ENCODE measurements around the gene CTR9.
A peak's percentile ranks its signal among the peaks of the same experiment; 100 is the strongest.

The CTR9 gene

GRCh38 chr11:10750838-10751580, at the start of gene CTR9:
TSS of gene CTR9 (plus strand) at chr11:10751246. CDS start at chr11:10751413, 167 bp downstream.
- DNase-seq (ENCODE audit: low spot score): peak; percentile 80

- no peak for DNase-seq (ENCODE audit: low spot score)
Observed at GRCh38 chr11:10701982-10702381, 49.1 kb upstream of the CTR9 start.

GRCh38 chr11:10708131-10708530, 42.9 kb upstream of the CTR9 start:
- no peak for DNase-seq (ENCODE audit: low spot score)

DNA sequence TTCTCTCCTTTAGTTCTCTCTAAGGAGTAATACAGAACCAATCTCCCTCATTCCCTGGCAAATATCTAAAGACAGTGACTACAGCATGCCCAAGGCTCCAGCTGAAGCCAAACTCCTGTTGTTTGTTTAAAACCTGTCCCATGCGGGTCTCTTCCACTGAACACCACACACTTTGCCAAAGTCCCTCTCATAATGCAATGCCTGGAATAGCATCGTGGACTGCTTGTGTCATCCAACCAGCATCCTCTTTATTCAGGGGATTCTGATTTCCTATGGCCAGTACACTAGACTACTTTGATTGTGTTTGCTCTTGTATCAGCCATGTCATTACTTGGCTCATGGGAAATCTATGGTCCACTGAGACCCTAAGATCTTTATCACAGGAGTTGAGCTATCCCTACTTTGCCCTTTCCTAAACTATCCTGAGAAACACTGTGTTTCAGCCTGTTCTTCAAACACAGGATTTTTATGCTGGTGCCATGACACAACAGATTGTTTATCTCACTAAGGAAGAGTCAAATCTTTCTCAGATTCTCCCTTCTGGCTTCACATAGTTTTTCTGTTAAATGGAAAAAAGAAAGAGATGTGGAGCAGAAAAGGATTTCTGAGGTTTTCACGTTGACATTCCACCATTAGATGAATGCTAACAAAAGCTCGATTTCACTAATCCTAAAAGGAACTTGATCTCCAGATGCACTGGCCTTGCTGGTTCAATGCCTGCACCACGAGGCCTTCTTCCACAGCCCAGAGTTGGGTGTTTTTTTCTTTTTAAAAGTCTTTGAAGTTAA, 41.6 kb upstream of the CTR9 start:
- no peak for DNase-seq (ENCODE audit: low spot score)

DNA sequence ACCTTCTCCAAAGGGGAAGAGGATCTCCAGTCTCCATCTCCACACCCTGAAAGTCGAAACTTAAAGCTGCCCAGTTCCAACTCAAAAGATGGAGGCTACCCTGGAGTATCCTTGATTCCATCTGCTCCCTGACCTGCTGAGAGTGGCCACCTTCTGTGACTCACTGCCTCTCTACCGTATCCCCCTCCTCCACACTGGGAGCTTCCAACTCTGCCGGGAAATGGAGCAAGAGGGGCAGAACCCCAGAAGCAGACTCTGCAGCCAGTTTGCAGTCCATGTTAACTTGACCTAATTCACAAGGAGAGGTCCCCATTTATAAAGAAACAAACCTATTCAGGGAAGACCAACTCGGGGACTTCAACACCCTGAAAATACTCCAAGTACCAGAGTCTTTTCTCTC, 35.5 kb upstream of the CTR9 start:
- DNase-seq (ENCODE audit: low spot score): no peak

DNA sequence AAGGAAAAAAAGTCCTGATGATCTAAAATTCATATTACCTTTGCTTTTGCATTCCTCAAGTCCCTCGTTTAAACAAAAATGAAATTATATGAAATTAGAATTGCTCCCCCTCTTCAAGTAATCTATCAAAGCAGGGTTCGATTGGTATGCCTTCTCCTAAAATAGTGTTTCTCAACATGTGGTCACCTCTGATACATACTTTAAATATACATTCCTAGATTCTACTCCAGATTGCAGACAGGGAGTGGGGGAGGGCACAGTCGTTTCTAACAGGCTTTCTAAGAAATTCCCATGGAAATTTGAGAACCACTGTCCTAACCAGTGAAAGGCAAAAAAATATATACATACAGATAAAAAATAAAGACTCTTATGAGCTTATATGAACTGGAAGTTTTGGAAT, 34.9 kb upstream of the CTR9 start:
- no peak for DNase-seq (ENCODE audit: low spot score)

DNA sequence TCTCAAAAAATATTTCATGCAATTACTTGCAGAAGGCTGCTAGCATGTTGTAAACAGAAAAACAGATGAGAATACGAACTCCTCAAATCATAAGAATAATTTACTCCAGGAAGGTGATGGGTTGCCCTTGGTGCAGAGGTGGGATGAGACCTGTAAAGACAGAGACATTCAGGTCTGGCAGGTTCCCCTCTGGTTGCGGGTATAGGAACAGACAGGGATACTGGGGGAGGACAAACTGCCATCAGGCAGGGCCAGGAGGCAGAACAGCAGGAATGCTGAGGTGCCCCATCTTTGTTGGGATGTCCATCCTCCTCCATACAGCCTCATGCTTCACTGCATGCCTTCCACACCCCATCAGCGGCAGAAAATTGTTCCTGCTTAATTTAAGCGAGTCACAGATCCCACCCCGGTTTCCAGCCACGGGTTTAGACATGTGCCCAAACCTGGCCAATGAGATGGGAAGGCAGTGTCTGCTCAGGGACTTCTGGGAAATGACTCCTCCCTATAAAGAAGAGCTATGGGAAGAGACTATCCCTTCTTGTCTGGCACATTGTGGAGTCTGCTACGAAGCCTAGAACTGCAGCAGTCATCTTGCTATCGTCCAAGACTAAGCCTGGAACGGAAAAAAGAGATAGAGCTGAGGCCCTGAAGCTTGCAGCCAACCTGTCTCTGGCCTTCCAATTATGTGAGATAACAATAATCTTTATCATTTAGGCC, 34.3 kb upstream of the CTR9 start:
- DNase-seq (ENCODE audit: low spot score): no peak

GRCh38 chr11:10719616-10720015, 31.4 kb upstream of the CTR9 start:
- no peak for DNase-seq (ENCODE audit: low spot score)

DNA sequence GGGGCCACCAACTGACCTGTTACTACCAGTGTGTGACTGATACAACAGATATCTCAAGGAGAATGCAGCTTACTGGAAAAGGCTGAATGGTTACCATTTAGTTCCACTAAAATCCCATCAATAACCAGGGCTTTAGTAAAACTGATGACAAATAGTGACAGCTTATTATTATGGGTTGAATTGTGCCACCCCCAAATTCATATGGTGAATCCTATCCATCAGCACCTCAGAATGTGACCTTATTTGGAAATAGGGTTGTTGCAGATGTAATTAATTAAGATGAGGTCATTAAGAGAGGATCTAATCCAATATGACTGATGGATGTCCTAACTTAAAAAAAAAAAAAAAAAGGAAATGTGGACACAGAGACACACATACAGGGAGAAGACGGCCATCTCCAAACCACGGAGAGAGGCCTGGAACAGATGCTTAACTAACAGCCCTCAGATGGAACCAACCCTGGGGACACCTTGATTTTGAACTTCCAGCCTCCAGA, 30.1 kb upstream of the CTR9 start:
- DNase-seq (ENCODE audit: low spot score): no peak

DNA sequence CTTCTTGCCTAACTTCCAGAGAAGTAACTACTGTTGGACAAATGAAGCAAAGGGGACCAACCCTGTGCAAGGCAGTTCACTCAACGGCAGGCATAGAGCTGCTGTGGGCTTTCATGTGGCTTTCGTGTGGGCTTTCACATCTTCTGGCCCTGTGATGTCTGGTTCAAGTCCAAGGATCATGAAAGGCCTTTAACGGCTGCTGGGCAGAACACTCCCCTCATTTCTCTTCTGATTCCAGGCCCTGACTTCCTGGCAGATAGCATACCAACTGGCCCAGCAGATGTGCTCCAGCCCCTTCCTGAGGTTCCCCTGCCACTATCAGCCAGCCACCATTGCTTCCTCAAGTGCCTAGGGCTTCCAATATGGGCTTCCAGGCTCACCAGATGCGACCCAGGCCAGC, 28.7 kb upstream of the CTR9 start:
- no peak for DNase-seq (ENCODE audit: low spot score)

- DNase-seq (ENCODE audit: low spot score): no peak
Observed at GRCh38 chr11:10725114-10725906, 25.7 kb upstream of the CTR9 start.

DNA sequence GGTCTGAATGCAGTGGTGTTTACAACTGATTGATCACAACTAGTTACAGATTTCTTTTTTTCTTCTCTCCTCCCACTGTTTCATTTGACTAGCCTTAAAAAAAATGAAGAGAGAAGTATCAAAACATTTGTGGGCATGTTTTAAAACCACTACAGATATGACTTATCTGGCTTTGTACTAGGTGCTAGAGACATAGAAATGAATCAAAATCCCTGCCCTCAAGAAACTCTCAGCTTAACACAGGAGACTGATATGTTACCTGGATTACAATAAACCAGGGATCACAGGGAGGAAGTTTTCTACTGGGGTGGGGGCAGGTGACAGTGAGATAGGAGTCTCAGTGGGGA, 25.2 kb upstream of the CTR9 start:
- no peak for DNase-seq (ENCODE audit: low spot score)

GRCh38 chr11:10727146-10727851, 23.7 kb upstream of the CTR9 start:
- no peak for DNase-seq (ENCODE audit: low spot score)

GRCh38 chr11:10728154-10728553, 22.9 kb upstream of the CTR9 start:
- DNase-seq (ENCODE audit: low spot score): no peak

DNA sequence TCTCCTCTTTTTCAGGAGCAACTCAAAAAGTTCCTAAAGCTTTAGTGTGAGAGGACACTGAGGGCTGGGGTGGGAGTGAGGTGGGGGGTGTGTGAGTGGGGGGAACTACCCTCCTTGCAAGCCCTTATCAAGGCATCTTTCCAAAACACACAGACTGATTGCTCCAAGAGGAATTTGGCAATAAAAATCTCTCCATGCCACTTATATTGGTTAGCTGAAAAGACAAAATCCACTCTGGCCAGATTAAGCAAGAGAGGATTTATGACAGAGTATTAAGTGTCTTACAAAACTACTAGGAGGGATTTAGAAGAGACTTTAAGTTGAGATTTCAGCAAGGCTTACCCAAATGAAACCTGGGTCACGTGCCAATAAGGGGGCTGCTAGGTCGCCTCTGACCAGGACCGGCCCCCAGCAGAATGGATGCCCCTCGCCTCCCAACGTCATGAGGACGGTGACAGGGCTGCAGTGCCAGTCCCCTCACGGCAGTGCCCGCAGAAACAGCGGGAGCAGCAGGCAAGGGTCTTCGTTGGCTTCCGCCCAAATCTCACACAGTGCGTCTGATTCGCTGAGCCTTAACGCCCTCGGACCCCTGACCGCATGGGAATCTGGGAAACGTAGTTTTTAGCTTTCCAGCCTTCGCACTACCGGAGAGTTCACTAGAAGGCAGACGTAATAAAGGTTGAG, 22.1 kb upstream of the CTR9 start:
- no peak for DNase-seq (ENCODE audit: low spot score)

GRCh38 chr11:10730151-10730550, 20.9 kb upstream of the CTR9 start:
- no peak for DNase-seq (ENCODE audit: low spot score)

GRCh38 chr11:10731064-10731680, 19.9 kb upstream of the CTR9 start:
- no peak for DNase-seq (ENCODE audit: low spot score)

- DNase-seq (ENCODE audit: low spot score): peak; percentile 88
Observed at GRCh38 chr11:10735481-10736475, 15.3 kb upstream of the CTR9 start.

Data from germinal center (tissue), 1 donor.